ENCODE results near the gene ELP1.

DNA sequence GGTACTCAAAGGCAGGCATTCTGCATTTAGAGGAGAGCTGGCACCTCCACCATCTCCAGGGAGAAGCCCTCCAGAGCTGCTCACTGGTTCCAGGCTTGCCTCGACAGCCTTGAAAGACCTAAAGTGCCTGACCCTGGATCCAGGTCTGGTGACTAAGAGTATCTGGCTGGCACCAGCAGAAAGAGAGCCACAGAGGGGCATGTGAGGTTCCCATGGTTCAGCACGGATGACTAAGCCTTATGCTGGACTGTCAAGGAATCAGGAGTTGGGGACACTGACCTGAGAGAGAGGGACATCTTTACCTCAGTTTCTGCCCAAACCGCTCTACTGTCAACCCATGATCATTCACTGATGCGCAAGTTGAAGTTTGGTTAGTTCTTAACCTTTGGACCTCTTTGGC is 68.9 kb downstream of the ELP1 start:
- TF ChIP-seq, protein P1, sequence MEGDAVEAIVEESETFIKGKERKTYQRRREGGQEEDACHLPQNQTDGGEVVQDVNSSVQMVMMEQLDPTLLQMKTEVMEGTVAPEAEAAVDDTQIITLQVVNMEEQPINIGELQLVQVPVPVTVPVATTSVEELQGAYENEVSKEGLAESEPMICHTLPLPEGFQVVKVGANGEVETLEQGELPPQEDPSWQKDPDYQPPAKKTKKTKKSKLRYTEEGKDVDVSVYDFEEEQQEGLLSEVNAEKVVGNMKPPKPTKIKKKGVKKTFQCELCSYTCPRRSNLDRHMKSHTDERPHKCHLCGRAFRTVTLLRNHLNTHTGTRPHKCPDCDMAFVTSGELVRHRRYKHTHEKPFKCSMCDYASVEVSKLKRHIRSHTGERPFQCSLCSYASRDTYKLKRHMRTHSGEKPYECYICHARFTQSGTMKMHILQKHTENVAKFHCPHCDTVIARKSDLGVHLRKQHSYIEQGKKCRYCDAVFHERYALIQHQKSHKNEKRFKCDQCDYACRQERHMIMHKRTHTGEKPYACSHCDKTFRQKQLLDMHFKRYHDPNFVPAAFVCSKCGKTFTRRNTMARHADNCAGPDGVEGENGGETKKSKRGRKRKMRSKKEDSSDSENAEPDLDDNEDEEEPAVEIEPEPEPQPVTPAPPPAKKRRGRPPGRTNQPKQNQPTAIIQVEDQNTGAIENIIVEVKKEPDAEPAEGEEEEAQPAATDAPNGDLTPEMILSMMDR (IDR thresholded peaks at IDR 0.05 in 4 of 5, conservative IDR thresholded peaks at IDR 0.05 in 1 of 5): no peak
- no peak for TF ChIP-seq POLR2A (IDR thresholded peaks at IDR 0.05)

All from gastrocnemius medialis (tissue), 4 donors.